A549 treated with RU486 at 1 μM for 4 hours (cell line): ENCODE data around the gene CFH. TPM values are rescaled to one million over a fixed set of nuclear protein-coding genes. Genes with fewer than 3 reads are reported as not detected.

Experiments used
- total RNA-seq: library from RNA; stranded (reverse); fragments of 200-300 nt; extraction: Qiagen RNA extraction; gene quantifications from 5 replicates; pipeline ENCODE4 v1.2.3, GENCODE V29; 2022; ENCODE audit warnings: low read depth

CFH gene
- 3.7 to 6.5 TPM (median 4.2 TPM) in 5 replicates for total RNA-seq

DNA sequence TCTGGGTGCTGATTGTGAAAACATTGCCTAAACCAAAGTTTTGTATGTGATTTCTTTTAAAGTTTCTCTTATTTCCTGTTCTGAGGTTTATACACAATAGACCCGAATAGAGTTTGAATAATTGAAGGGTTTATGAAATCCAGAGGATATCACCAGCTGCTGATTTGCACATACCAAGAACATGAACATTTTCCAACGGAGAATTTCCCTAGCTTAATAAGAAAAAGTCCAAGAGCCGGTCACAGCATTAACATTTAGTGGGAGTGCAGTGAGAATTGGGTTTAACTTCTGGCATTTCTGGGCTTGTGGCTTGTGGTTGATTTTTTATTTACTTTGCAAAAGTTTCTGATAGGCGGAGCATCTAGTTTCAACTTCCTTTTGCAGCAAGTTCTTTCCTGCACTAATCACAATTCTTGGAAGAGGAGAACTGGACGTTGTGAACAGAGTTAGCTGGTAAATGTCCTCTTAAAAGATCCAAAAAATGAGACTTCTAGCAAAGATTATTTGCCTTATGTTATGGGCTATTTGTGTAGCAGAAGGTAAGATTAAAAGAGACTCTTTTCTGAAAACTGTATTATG, at the start of gene CFH:
TSS of gene CFH (plus strand) at position 407 of the 579 bp plus-strand sequence. CDS start at position 482, 75 bp downstream.

DNA sequence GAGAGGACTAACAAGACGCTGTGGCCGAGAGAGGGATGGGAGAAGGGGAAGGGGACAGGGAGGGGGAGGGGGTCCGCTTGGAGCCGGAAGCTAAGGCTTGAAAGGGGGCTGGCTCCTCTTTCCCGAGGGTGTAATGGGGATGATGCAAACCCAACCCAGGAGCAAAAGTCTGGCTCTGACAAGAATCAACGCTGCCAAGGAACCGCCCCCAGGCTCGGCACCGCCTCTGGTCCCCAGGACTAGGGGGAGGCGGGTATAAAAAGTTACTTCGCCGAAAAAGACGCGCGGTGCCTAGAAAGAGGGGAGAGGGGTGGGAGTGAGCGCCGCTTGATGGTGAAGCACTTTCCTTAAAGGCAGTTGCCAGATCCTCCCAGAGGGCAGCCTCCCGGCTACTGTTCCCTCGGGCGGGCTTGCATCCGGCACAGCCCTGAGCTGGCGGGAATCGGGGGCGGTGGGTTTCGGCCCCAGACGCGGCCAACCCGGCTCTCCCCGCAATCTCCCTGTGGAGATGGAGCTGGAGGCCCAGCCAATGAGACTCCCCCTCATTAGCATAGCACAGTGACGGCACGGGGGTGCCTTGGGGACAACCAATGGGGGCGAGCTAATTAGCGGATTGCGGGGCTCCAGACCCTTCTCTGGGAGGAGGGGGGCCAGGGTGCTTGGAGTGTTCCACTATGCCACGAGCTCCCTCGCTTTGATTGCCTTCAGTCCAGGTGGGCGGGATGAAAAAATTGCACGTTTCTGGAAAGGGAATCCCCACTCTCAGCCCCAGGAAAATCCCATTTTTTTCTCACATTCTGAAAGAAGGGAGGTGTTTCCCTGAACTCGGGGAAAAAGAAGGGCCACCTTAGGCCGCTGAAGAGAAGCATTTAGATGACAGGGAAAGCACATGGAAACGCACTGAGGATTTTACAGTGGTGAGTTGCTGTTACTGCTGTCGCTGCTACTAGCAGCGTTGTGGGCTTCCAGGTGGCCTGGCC, 43.2 kb upstream of the CFH start, which contains the start of gene KCNT2:
TSS of gene KCNT2 (minus strand) at position 51 of the 980 bp plus-strand sequence. CDS start 131 bp downstream, outside the sequence.

DNA sequence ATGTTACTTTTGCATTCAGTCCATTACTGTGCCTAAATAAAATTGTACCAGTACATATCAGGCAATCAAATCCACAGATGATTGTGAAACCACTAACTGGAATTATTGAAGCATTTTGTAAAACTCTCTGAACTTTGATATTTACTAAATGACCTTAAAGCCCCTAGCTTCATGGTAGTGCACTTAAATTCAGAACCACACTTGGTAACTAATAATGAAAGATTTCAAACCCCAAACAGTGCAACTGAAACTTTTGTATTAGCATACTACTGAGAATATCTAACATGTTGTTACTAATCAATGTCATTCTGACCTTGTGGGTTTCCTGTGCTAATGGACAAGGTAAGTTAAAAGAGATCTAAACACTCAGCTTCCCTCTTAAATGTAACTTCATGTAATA, 122.8 kb downstream of the CFH start, which contains the start of gene CFHR3:
TSS of gene CFHR3 (plus strand) at position 238 of the 400 bp plus-strand sequence. CDS start at position 285, 47 bp downstream.

Other genes with a start within 250 kb of the CFH start
- gene KCNT2, start 43.6 kb upstream of the CFH start, total RNA-seq = 0.09 to 0.41 TPM (median 0.09 TPM) in 3 of 5 replicates, not detected in the others
- gene CFHR3, start 122.8 kb downstream of the CFH start, total RNA-seq = 0.10 to 0.18 TPM in 2 of 5 replicates, not detected in the others
- gene CFHR1, start 167.7 kb downstream of the CFH start, total RNA-seq = 0.16 to 0.30 TPM (median 0.23 TPM) in 4 of 5 replicates, not detected in the other
- not detected in 5 replicates for gene CFHR4, start 236.0 kb downstream of the CFH start, total RNA-seq